GM12878 (cell line): ENCODE measurements around the gene CBX7. TPM values are rescaled to one million over a fixed set of nuclear protein-coding genes. Genes with fewer than 3 reads are reported as not detected.

Experiments
- ATAC-seq: fragments of 200-7000 bp; cut with Tn5 transposase; 3 replicates; pipeline ENCODE4 v1.9.1; 2020; ENCODE audit warnings: mild to moderate bottlenecking, moderate library complexity
- BruUV-seq: library from RNA; stranded (reverse); fragments of 400-500 nt; replicated peaks from 2 replicates; lab custom pipeline; 2021; lab: Mats Ljungman, UMichigan
- CTCF ChIA-PET: fragments of 300-600 bp; sonication (Branson Sonifier 250); formaldehyde crosslinking; extraction: SDS; loops from one replicate; lab custom pipeline; 2021; ENCODE audit warnings: inconsistent platforms; lab: Yijun Ruan, JAX
- POLR2A ChIA-PET: fragments of 350-600 bp; formaldehyde crosslinking; extraction: SDS; loops from one replicate; lab custom pipeline; 2021; ENCODE audit warnings: inconsistent platforms; lab: Charles Lee
- RAD21 ChIA-PET: fragments of 300-600 bp; sonication (Branson Sonifier 250); formaldehyde crosslinking; loops from one replicate; lab custom pipeline; 2023; ENCODE audit warnings: antibody characterized with exemption; ENCODE audit not compliant: unreplicated experiment; lab: Charles Lee
- SMC1A ChIA-PET: fragments of 300-600 bp; sonication (Branson Sonifier 250); formaldehyde crosslinking; loops from one replicate; lab custom pipeline; 2023; ENCODE audit not compliant: unreplicated experiment, uncharacterized antibody; lab: Charles Lee
- DNase-seq: peaks from one replicate; pipeline ENCODE4 v3.0.0-alpha.2; 2011; ENCODE audit warnings: low read depth, low spot score
- FAIRE-seq: peaks from 3 replicates; lab custom pipeline; 2011; peaks lifted over from hg19 to GRCh38; lab: Jason Lieb, UNC
- H2AFZ ChIP-seq: 2 replicates; pipeline ENCODE4 v1.6.0; 2011; ENCODE audit warnings: low read depth, low read length, control low read depth; ENCODE audit not compliant: control insufficient read depth
- H3K27ac ChIP-seq: 2 replicates; pipeline ENCODE4 v1.5.1; 2011; ENCODE audit warnings: control low read depth; ENCODE audit not compliant: control insufficient read depth, insufficient read depth
- H3K27me3 ChIP-seq, 2 experiments: replicated peaks in 1 of 2; 2 replicates each; pipeline versions ENCODE4 v1.6.0 to v1.6.1; 2011; ENCODE audit warnings: low read length in 1 of 2; ENCODE audit not compliant: control insufficient read depth in 2 of 2, insufficient read depth in 2 of 2
- H3K36me3 ChIP-seq, 2 experiments: 2 replicates each; pipeline ENCODE4 v1.5.1; 2011; ENCODE audit warnings: low read length in 1 of 2; ENCODE audit not compliant: control insufficient read depth in 2 of 2, insufficient read depth in 2 of 2
- H3K4me1 ChIP-seq: 2 replicates; pipeline ENCODE4 v1.6.1; 2011; ENCODE audit warnings: mild to moderate bottlenecking, low read length, moderate library complexity, mixed read lengths; ENCODE audit not compliant: control insufficient read depth, insufficient read depth
- H3K4me2 ChIP-seq: 2 replicates; pipeline ENCODE4 v1.6.0; 2011; ENCODE audit warnings: control low read depth; ENCODE audit not compliant: control insufficient read depth, insufficient read depth
- H3K4me3 ChIP-seq: fragments of 200-600 bp; sonication (generic); 2 replicates; pipeline ENCODE4 v1.5.1; 2016
- H3K79me2 ChIP-seq: 2 replicates; pipeline ENCODE4 v1.6.0; 2011; ENCODE audit warnings: low read length; ENCODE audit not compliant: control insufficient read depth, insufficient read depth
- H3K9ac ChIP-seq: 2 replicates; pipeline ENCODE4 v1.8.0; 2011; ENCODE audit warnings: low read length, control low read depth, mixed read lengths; ENCODE audit not compliant: control insufficient read depth, insufficient read depth
- H3K9me3 ChIP-seq: replicated peaks from 3 replicates; pipeline ENCODE4 v1.5.1; 2011; ENCODE audit warnings: mild to moderate bottlenecking, low read length; ENCODE audit not compliant: control insufficient read depth, insufficient read depth
- H4K20me1 ChIP-seq: 2 replicates; pipeline ENCODE4 v1.6.0; 2011; ENCODE audit not compliant: control insufficient read depth, insufficient read depth
- ASH2L ChIP-seq: fragments of 300-600, 200-600 bp; sonication (generic); IDR thresholded peaks from 2 replicates; pipeline ENCODE4 v1.6.1; 2017; ENCODE audit warnings: low read depth, mild to moderate bottlenecking, borderline replicate concordance
- BMI1 ChIP-seq: fragments of 450-650 bp; IDR thresholded peaks from 2 replicates; pipeline ENCODE4 v1.6.1; 2016; ENCODE audit warnings: mild to moderate bottlenecking, moderate library complexity, borderline replicate concordance
- GATAD2B ChIP-seq: fragments of 450-650 bp; conservative IDR thresholded peaks from 2 replicates; pipeline ENCODE4 v1.6.1; 2017; ENCODE audit warnings: low read depth, mild to moderate bottlenecking, moderate library complexity
- LARP7 ChIP-seq: fragments of 450-650 bp; IDR thresholded peaks from 2 replicates; pipeline ENCODE4 v1.6.1; 2017; ENCODE audit warnings: mild to moderate bottlenecking
- NFXL1 ChIP-seq: fragments of 450-650 bp; IDR thresholded peaks from 2 replicates; pipeline ENCODE4 v1.6.1; 2017; ENCODE audit warnings: antibody characterized with exemption, mild to moderate bottlenecking, borderline replicate concordance
- NKRF ChIP-seq: fragments of 450-650 bp; conservative IDR thresholded peaks from 2 replicates; pipeline ENCODE4 v1.6.1; 2017; ENCODE audit warnings: mild to moderate bottlenecking, moderate library complexity
- PAX5 ChIP-seq: IDR thresholded peaks from 2 replicates; pipeline ENCODE4 v1.6.1; 2011; ENCODE audit warnings: low read depth, low read length, borderline replicate concordance
- STAT1 ChIP-seq: fragments of 450-650 bp; conservative IDR thresholded peaks from 2 replicates; pipeline ENCODE4 v1.6.1; 2014; ENCODE audit warnings: antibody characterized with exemption, mild to moderate bottlenecking
- TCF12 ChIP-seq: IDR thresholded peaks from 2 replicates; pipeline ENCODE4 v1.6.1; 2011; ENCODE audit warnings: low read depth, mild to moderate bottlenecking, low read length
- YY1 ChIP-seq: IDR thresholded peaks from 2 replicates; pipeline ENCODE4 v1.6.1; 2011; ENCODE audit warnings: low read depth, mild to moderate bottlenecking, low read length
- ZNF217 ChIP-seq: fragments of 450-650 bp; IDR thresholded peaks from 2 replicates; pipeline ENCODE4 v1.6.1; 2017; ENCODE audit warnings: antibody characterized with exemption, mild to moderate bottlenecking
- WGBS: methylation state at CpG from one replicate; pipeline ENCODE4 v1.1.6; 2016; ENCODE audit warnings: low lambda C conversion rate; ENCODE audit not compliant: insufficient replicate concordance, insufficient coverage; ENCODE audit errors: missing lambda C conversion rate; 5-methylcytosine and 5-hydroxymethylcytosine counted together
- in situ Hi-C: fragments of 300-500 bp; cut with MboI; formaldehyde crosslinking; loops from 9 replicates; pipeline ENCODE4 v1.14.3; 2018; ENCODE audit warnings: mixed read lengths
- intact Hi-C: fragments of 100-400 bp; cut with micrococcal nuclease; formaldehyde crosslinking; loops from one replicate; pipeline ENCODE4 v1.14.2; 2022; ENCODE audit not compliant: unreplicated experiment
- polyA plus RNA-seq, 11 experiments: library from polyadenylated mRNA; depleted of rRNA in 4 of 11; unstranded in 6 of 11; stranded (reverse) in 5 of 11; fragments of >200 nt; fragmentation: Nextera tagmentation in 4 of 11; fragmentation: Illumina TruSeq in 1 of 11; extraction: Ambion mirVana in 4 of 11; extraction: Trizol in 1 of 11; gene quantifications; 1 replicate in 1 of 11; 2 replicates in 10 of 11; pipeline versions ENCODE4 v1.2.1 to v1.2.3, GENCODE V29; 2011 to 2016; ENCODE audit warnings: inconsistent platforms in 2 of 11, missing spikeins in 2 of 11, low read depth in 1 of 11
- total RNA-seq, 4 experiments: library from RNA; depleted of rRNA in 3 of 4; stranded (reverse); fragments of >200 nt in 3 of 4; fragmentation: Illumina TruSeq in 1 of 4; extraction: Trizol in 1 of 4; gene quantifications; 2 replicates each; pipeline versions ENCODE4 v1.2.1 to v1.2.3, GENCODE V29; 2013 to 2021

Gene CBX7
- total and polyA plus RNA-seq, 10 of the 15 experiments (the other 5 are each of a cell fraction or from before 2014, with no cell fraction given), result 0.18 to 17.2 (median 5.6) TPM

- Histone ChIP-seq H3K4me3 (peak overlapping the region; percentile 80), H3K79me2 (peaks cover 36% of the 10 kb centered on the region), H3K9me3 (no peaks in the 10 kb centered on the region)
- no peak for TF ChIP-seq BMI1
- peak; percentile 57; the same call in 1 of the 2 replicates for TF ChIP-seq GATAD2B
- peak; percentile 41; the same call in 1 of the 2 replicates for TF ChIP-seq ASH2L
- TF ChIP-seq PAX5, result 0 out of 2 replicates have a peak, but pooled peaks have one; percentile 7
- no peak for TF ChIP-seq ZNF217
- TF ChIP-seq NKRF, result peak; percentile 48; the same call in 1 of the 2 replicates
- TF ChIP-seq YY1, result peak; percentile 26; the same call in 1 of the 2 replicates
- TF ChIP-seq STAT1, result no peak
- TF ChIP-seq NFXL1, result no peak
- TF ChIP-seq TCF12, result 0 out of 2 replicates have a peak, but pooled peaks have one; percentile 31
- peak; percentile 68; the same call in 1 of the 2 replicates for TF ChIP-seq LARP7
- TF ChIP-seq, all 136 proteins: peak for 7
- Histone ChIP-seq H3K27ac (peak overlapping the region; percentile 73), H3K9ac (peak overlapping the region; percentile 82), H4K20me1 (no peaks in the 10 kb centered on the region), H3K4me2 (peak overlapping the region; percentile 96), H3K36me3 (no peaks in the 10 kb centered on the region; a peak in 1 of 4 replicates), H2AFZ (peak overlapping the region; percentile 28), H3K4me1 (peaks cover 41% of the 10 kb centered on the region), H3K27me3 (peaks cover 3 to 12% of the 10 kb centered on the region in 2 experiments)
- WGBS, result 25% methylated on average over 31 of the region's 44 CpGs
- intact Hi-C loops, result loop anchor here (5.0 kb wide), 2 partner anchors 165 to 280 kb away; partner anchors contain the start of genes CBX6 and RPL3
- ATAC-seq, result no peak
- SMC1A ChIA-PET, result interaction anchor here (1.0 to 1.4 kb wide), 2 partner anchors 53 to 167 kb away, joined by 4 read pairs; no protein-coding TSS in a partner anchor
- RAD21 ChIA-PET, result interaction anchor here (0.6 to 6.4 kb wide), 8 partner anchors 10 to 377 kb away, joined by 3 to 32 read pairs (median 4); partner anchors contain the start of genes APOBEC3B, APOBEC3H, CBX6 and RPL3
- DNase-seq, result no peak
- POLR2A ChIA-PET, result interaction anchor here (1.1 to 2.8 kb wide), 3 partner anchors 26 to 167 kb away, joined by 3 to 21 read pairs (median 3); partner anchors contain the start of gene RPL3
- no peak for FAIRE-seq
- in situ Hi-C loops, result loop anchor here (25.0 kb wide), 1 partner anchor 360 kb away; the partner anchor contains the start of genes ATF4 and MIEF1
- no TSS peak for BruUV-seq
- CTCF ChIA-PET, result interaction anchor here (1.2 to 1.3 kb wide), 2 partner anchors 30 to 378 kb away, joined by 3 read pairs; no protein-coding TSS in a partner anchor
These were observed 413 bp downstream of the CBX7 start for GRCh38 chr22:39152024-39152510.
